Hepatocyte (in vitro differentiated cells): ENCODE data around the gene CHPT1. TPM values are rescaled to one million over a fixed set of nuclear protein-coding genes. Genes with fewer than 3 reads are reported as not detected.

Source experiments
- DNase-seq: peaks from one replicate; pipeline ENCODE4 v3.0.0-alpha.2; 2016; ENCODE audit warnings: low spot score
- H2AFZ ChIP-seq: fragments of 200-600 bp; sonication (generic); 2 replicates; pipeline ENCODE4 v1.6.0; 2016; ENCODE audit warnings: antibody characterized with exemption, mild to moderate bottlenecking
- H3K27ac ChIP-seq: fragments of 200-600 bp; sonication (generic); 2 replicates; pipeline ENCODE4 v1.5.1; 2016; ENCODE audit warnings: mild to moderate bottlenecking
- H3K27me3 ChIP-seq: fragments of 200-600 bp; sonication (generic); 2 replicates; pipeline ENCODE4 v1.6.1; 2016
- H3K36me3 ChIP-seq: fragments of 200-600 bp; sonication (generic); replicated peaks from 2 replicates; pipeline ENCODE4 v1.5.1; 2016; ENCODE audit warnings: low read depth; ENCODE audit not compliant: insufficient read depth
- H3K4me1 ChIP-seq: fragments of 200-600 bp; sonication (generic); 2 replicates; pipeline ENCODE4 v1.5.1; 2016; ENCODE audit warnings: mild to moderate bottlenecking, moderate library complexity; ENCODE audit not compliant: insufficient read depth
- H3K4me2 ChIP-seq: fragments of 200-600 bp; sonication (generic); 2 replicates; pipeline ENCODE4 v1.6.0; 2016
- H3K4me3 ChIP-seq: fragments of 200-600 bp; sonication (generic); 2 replicates; pipeline ENCODE4 v1.5.1; 2016; ENCODE audit warnings: mild to moderate bottlenecking
- H3K79me2 ChIP-seq: fragments of 200-600 bp; sonication (generic); 2 replicates; pipeline ENCODE4 v1.6.0; 2017; ENCODE audit warnings: mild to moderate bottlenecking
- H3K9me2 ChIP-seq: fragments of 200-600 bp; sonication (generic); replicated peaks from 2 replicates; pipeline ENCODE4 v1.6.0; 2017; ENCODE audit warnings: mild to moderate bottlenecking; ENCODE audit not compliant: insufficient read depth
- H3K9me3 ChIP-seq: fragments of 200-600 bp; sonication (generic); 2 replicates; pipeline ENCODE4 v1.5.1; 2016; ENCODE audit warnings: low read depth, mild to moderate bottlenecking
- H4K20me1 ChIP-seq: fragments of 200-600 bp; sonication (generic); 2 replicates; pipeline ENCODE4 v1.6.0; 2016; ENCODE audit warnings: mild to moderate bottlenecking; ENCODE audit not compliant: insufficient read depth, poor library complexity, severe bottlenecking
- EZH2 ChIP-seq: fragments of 200-600 bp; sonication (generic); IDR thresholded peaks from 2 replicates; pipeline ENCODE4 v1.6.1; 2016; ENCODE audit warnings: antibody characterized with exemption, mild to moderate bottlenecking, borderline replicate concordance
- EZH2phosphoT487 ChIP-seq: fragments of 200-600 bp; sonication (generic); IDR thresholded peaks from one replicate; pipeline ENCODE4 v1.6.1; 2018; ENCODE audit warnings: antibody characterized with exemption, mild to moderate bottlenecking, low read depth, moderate library complexity; ENCODE audit not compliant: unreplicated experiment, severe bottlenecking
- WGBS: methylation state at CpG from one replicate; pipeline ENCODE4 v1.1.6; 2016; ENCODE audit warnings: low lambda C conversion rate; ENCODE audit errors: missing lambda C conversion rate; 5-methylcytosine and 5-hydroxymethylcytosine counted together
- polyA plus RNA-seq: library from polyadenylated mRNA; unstranded; fragments of >200 nt; fragmentation: Nextera tagmentation; extraction: Ambion mirVana; gene quantifications from 2 replicates; pipeline ENCODE4 v1.2.1, GENCODE V29; 2016
- total RNA-seq: library from RNA; depleted of rRNA; stranded (reverse); fragments of >200 nt; gene quantifications from 2 replicates; pipeline ENCODE4 v1.2.3, GENCODE V29; 2014
- TF ChIP-seq, protein P1 (sequence below): fragments of 200-600 bp; sonication (generic); IDR thresholded peaks from 2 replicates; pipeline ENCODE4 v1.5.1; 2016; ENCODE audit warnings: antibody characterized with exemption, mild to moderate bottlenecking; ENCODE audit not compliant: poor library complexity

The CHPT1 gene
- total and polyA plus RNA-seq, 2 experiments from 2014 or later: 92.3 to 127 TPM

DNA sequence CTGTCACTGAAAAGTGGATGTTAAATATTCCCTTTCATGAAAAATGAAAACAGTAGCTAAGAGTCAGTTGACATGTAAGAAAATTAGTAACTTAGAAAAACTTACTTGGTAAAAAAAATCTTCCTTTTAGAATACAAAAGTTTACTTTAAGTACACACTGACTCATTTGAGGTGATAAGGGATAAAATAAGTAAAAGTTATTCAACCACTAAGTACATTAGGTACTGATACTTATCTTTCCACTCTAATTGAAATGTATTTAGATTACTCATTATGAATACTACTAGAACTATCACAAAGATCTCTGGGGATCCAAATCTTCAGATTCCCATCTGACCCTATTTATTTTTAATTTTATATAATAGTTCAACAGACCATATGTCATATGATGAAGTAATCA is 29.7 kb downstream of the CHPT1 start:
- TF ChIP-seq EZH2 (no peak), EZH2phosphoT487 (no peak)
- TF ChIP-seq, protein P1, sequence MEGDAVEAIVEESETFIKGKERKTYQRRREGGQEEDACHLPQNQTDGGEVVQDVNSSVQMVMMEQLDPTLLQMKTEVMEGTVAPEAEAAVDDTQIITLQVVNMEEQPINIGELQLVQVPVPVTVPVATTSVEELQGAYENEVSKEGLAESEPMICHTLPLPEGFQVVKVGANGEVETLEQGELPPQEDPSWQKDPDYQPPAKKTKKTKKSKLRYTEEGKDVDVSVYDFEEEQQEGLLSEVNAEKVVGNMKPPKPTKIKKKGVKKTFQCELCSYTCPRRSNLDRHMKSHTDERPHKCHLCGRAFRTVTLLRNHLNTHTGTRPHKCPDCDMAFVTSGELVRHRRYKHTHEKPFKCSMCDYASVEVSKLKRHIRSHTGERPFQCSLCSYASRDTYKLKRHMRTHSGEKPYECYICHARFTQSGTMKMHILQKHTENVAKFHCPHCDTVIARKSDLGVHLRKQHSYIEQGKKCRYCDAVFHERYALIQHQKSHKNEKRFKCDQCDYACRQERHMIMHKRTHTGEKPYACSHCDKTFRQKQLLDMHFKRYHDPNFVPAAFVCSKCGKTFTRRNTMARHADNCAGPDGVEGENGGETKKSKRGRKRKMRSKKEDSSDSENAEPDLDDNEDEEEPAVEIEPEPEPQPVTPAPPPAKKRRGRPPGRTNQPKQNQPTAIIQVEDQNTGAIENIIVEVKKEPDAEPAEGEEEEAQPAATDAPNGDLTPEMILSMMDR: no peak
- Histone ChIP-seq H2AFZ (no peak overlapping the region), H3K4me1 (no peaks in the 10 kb centered on the region), H3K27me3 (no peaks in the 10 kb centered on the region), H3K36me3 (no peaks in the 10 kb centered on the region), H3K27ac (no peak overlapping the region), H3K9me2 (no peaks in the 10 kb centered on the region), H3K79me2 (no peaks in the 10 kb centered on the region), H3K9me3 (no peaks in the 10 kb centered on the region), H3K4me3 (no peak overlapping the region), H4K20me1 (no peaks in the 10 kb centered on the region), H3K4me2 (no peak overlapping the region)
- DNase-seq: no peak

GRCh38 chr12:101729842-101730241 is 32.4 kb downstream of the CHPT1 start:
- no peaks in the 10 kb centered on the region for H3K79me2 ChIP-seq
- H3K4me3 ChIP-seq: no peak overlapping the region
- no peaks in the 10 kb centered on the region for H4K20me1 ChIP-seq
- H3K36me3 ChIP-seq: no peaks in the 10 kb centered on the region
- no peak for DNase-seq
- no peaks in the 10 kb centered on the region for H3K9me3 ChIP-seq
- H3K9me2 ChIP-seq: no peaks in the 10 kb centered on the region
- H2AFZ ChIP-seq: no peak overlapping the region
- no peaks in the 10 kb centered on the region for H3K27me3 ChIP-seq
- TF ChIP-seq EZH2: no peak
- TF ChIP-seq EZH2phosphoT487: no peak
- TF ChIP-seq, protein P1: no peak
- no peaks in the 10 kb centered on the region for H3K4me1 ChIP-seq
- no peak overlapping the region for H3K27ac ChIP-seq
- no peak overlapping the region for H3K4me2 ChIP-seq

DNA sequence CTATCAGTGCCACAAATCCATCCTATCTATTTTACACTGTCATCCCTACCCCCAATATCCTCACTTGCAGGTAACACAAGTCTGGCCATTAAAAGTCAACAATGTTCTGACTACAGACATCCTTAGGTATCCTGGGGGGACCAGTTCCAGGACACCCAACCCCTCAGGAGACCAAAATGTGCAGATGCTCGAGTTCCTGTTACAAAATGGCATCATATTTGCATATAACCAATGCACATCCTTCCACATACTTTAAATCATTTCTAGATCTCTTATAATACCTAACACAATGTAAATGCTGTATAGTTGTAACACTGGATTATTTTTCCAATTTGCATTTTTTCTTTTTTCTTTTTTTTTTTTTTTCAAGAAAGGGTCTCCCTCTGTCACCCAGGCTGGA is 34.9 kb downstream of the CHPT1 start:
- H3K27me3 ChIP-seq: no peaks in the 10 kb centered on the region
- WGBS: 90% methylated on average over 1 of the region's 1 CpG

More for the DNA sequence above, 34.9 kb downstream of the CHPT1 start:
- Histone ChIP-seq H3K79me2 (no peaks in the 10 kb centered on the region), H3K4me2 (no peak overlapping the region), H3K4me1 (no peaks in the 10 kb centered on the region), H4K20me1 (no peaks in the 10 kb centered on the region), H3K36me3 (no peaks in the 10 kb centered on the region), H3K9me3 (no peaks in the 10 kb centered on the region), H3K4me3 (no peak overlapping the region), H3K9me2 (no peaks in the 10 kb centered on the region), H2AFZ (no peak overlapping the region), H3K27ac (no peak overlapping the region)
- no peak for DNase-seq
- TF ChIP-seq, protein P1: no peak
- TF ChIP-seq EZH2phosphoT487 (no peak), EZH2 (no peak)
